Endometrial microvascular endothelial cells (primary cell): Measurements from ENCODE around the gene TUBB2B. TPM values are rescaled to one million over a fixed set of nuclear protein-coding genes. Genes with fewer than 3 reads are reported as not detected.

Experiments used
- in situ Hi-C: cut with HindIII; loops from 2 replicates; pipeline ENCODE4 v1.10.0; 2017; ENCODE audit warnings: low sequenced_read_pairs, low pct_unique_long_range_greater_than_20kb; ENCODE audit errors: inconsistent ontology term
- total RNA-seq: library from RNA; depleted of rRNA; stranded (reverse); fragments of >200 nt; gene quantifications from one replicate; pipeline ENCODE4 v1.2.3, GENCODE V29; 2015; ENCODE audit errors: inconsistent ontology term

The TUBB2B gene
- total RNA-seq, 1 donor from 2014 or later: 7.4 TPM

DNA sequence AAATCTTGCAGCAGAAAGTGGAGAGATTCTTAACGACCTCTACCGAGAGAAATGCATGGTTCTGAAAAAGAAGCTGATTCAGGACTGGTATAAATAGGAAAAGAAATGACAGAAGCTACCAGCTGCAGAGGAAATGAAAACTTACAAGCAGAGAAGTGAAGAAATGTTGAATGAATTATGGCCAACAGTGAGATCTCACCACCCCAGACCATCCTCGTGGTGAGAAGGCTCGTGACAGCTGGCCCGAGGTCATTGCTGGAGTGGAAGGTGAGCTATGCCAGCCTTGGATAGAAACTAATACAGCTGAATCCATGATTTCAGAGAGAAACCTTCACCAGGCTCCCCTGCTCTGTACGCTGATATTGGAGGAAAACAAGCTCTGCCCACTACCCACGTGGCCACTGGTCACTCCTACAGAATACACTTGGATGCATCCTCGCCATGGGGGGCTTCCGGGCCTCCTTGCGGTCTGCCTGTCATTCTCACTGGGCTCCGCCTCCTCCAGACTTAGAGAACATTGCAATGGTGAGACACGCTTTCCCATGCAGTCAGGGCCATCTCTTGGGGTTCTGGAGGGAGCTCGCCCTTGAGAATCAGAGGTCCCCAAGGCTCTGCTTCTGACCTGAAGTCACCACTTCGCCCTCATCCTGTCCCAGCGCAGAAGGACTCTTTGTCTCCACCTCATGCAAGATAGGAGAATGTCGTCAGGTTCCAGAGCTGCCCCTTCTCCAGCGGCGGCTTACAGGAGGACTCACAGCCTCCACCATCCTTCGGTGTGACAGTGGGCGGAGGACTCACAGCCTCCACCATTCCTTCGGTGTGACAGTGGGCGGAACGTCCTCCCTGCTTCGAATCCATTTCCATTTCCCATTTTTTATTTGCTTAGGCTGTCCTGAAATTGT lies 10.6 kb upstream of the TUBB2B start:
- in situ Hi-C loops: no loop called here

DNA sequence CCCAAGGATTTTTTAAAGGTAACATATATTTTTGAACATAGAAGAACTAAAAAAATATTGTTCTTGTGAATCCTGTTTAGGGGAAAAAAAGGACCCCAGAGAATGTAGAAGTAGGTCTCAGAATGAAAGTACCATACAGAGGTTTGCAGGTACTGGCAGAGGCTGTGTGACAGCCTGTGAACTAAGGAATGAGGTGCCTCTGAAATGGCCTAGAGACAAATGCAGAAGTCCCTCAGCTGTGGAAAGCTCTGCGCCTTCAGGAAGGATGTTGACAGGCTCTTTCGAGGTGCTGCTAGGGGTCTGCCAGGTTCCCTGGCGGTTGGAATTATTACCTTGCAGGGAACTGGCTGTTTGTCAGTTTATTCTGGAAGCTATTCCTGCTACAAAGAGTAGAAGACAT lies 8.6 kb upstream of the TUBB2B start:
- in situ Hi-C loops: no loop called here

GRCh38 chr6:3235486-3235885 lies 8.0 kb upstream of the TUBB2B start:
- in situ Hi-C loops: no loop called here

GRCh38 chr6:3233904-3234303 lies 6.5 kb upstream of the TUBB2B start:
- in situ Hi-C loops: no loop called here

DNA sequence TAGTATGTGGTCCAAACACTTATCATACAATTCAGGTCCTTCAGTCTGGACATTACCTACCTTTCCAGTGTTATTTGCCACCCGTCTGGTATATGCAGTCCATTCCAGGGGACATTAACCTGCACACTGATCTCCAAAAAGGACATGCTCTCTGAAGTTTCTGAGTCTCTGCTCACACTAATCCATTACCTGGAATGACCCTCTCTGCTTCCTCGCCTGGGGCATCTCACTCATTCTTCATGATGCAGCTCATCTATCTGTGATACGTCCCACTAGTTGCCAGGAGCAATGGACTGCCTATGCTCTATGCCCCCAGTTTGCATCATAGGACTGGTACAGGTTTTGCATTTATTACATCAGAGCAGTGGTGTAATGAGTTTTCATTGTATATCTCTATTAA lies 5.9 kb upstream of the TUBB2B start:
- in situ Hi-C loops: no loop called here

DNA sequence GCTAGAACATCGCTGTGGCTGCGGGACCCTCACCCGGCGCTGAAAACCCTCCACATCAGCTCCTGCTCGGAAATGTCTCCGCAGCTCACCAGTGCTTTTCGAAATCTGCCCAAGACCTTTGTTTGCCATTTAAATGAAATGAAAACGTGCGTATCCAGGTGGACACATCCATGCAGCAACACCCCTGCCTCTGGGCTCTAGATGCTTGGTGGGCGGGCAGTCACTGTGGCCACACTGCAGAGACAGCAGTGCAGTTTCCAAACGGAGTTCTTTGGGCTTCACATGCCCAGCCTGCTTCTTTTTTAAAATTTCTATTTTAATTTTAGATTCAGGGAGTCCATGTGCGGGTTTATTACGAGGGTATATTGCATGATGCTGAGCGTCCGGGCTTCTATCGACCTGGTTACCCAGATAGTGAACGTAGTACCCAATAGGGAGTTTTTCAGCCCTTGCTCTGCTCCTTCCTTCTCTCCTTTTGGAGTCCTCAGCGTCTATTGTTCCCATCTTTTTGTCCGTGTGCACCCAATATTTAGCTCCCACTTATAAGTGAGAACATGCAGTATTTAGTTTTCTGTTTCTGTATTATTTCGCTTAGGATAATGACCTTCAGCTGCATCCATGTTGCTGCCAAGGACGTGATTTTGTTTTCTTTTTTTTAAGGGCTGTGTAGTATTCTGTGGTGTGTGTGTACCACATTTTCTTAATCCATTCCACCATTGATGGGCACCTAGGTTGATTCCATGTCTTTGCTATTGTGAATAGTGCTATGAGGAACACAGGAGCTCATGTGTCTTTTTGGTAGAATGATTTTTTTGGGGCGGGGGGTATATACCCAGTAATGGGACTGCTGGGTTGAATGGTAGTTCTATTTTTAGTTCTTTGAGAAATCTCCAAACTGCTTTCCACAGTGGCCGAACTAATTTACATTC lies 4.8 kb upstream of the TUBB2B start:
- in situ Hi-C loops: no loop called here

DNA sequence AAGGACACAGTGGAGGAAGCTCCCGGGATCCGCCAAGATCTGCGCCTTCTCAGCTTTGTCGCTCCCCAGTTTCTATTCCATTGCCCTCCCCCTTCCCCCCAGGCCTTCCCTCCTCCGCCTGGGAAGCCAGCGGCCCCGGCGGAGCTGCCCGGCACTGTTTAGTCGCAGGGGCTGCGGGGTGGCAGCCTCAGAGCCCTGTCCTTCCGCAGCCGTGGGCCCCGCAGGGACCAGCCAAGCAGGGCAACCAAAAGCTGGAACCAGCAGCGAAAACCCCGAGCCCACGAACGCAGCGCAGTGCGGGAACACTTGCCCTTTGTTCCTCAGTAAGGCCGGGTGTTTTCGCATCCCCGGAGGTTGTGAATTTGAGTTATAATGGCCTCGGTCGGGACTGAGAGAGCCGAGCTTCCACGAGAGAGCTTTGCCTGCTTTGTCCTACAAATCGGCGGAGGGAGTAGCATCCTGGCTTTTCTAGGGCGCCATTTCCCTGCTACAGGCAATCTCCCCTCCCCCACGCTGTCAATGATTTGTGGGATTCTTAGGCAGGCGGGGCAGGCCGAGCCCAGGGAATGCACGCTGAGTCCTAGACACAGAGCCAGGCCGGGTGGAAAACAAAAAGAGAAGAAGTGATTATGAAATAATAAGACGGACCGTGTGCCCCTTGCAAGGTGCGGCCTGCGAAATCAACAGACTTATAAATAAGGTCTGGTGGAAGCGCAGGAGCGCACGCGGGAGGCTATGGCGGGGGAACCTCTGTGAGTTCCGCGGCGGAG lies 4.0 kb upstream of the TUBB2B start:
- in situ Hi-C loops: no loop called here

- in situ Hi-C loops: no loop called here
Measured at GRCh38 chr6:3230900-3231246, 3.4 kb upstream of the TUBB2B start.

- in situ Hi-C loops: no loop called here
Measured at GRCh38 chr6:3230256-3230882, 2.9 kb upstream of the TUBB2B start.

GRCh38 chr6:3229566-3230178 lies 2.2 kb upstream of the TUBB2B start:
- in situ Hi-C loops: no loop called here

DNA sequence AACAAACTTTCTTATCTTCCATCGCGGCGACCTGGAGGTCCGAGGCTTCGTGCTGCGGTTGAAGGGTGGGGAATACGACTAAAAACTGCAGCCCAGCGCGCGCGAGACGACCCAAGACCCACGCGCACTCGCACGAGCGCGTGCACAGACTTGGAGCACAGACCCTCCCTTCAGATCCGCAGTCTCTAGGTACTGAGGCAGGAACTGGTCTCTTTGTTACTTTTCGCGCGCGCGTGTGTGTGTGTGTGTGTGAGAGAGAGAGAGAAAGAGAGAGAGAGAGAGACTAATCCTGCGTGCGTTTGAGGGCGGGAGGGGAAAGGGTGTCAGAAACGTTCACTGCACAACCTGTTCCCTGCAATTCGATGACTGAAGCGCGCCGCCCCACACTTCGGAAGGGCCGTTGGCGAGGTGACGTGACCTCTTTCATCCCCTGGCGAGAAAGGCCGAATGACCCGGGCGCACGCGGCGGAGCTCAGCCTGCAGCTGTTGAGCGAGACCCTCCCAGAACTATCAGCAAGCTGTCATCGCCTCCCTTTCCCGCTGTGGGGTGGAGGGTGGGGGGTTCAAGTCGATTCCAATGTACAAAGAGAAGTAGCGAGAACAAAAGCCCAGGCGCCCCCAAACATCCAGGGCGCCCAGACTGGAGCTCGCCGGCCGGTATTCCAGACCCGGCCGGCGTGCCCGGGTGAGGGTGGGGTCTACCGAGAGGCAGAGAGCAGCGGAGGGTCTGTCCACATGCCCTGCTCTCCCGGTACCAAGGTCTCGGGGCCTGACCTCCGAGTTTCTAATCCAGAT lies 1.5 kb upstream of the TUBB2B start:
- in situ Hi-C loops: no loop called here

GRCh38 chr6:3228046-3228671 lies 706 bp upstream of the TUBB2B start:
- in situ Hi-C loops: no loop called here

DNA sequence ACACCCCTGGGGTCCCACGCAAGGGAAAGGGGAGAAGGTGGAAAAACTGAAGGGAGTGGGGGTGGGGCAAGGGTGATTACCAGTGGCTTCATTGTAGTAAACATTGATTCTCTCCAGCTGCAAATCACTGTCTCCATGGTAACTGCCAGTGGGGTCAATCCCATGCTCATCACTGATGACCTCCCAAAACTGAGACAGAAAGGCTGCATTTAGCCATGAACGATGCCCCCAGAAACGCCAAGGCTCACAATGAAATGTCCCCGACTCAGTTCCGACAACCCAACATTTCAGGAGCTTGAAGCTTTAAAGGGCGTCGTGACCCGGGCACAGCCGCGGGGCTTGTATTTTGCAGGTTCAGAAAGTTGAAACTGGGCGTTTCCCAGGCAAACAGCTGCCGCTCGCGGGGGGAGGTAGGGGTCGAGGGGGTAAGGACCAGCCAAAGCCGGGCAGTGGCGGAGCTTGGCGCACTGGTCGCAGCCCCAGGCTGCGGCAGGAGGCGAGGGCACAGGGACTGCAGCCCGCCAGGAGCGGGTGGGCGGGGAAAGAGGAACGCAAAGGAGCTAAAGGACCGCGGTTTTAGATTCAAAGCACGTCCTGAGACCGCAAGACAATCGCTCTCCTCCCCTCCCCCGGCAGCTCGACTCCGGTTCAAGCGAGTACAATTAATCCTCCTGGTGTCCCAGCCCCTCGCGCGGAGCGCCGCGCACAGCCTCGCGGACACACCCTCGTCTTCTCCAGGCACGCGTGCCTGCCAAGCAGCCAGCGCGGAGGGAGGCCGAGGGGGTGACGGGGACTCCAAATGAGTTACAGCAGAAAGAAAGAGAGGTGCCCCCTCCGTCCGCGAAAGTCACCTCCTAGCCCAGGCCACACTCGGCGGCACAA lies 731 bp downstream of the TUBB2B start:
- in situ Hi-C loops: no loop called here

GRCh38 chr6:3226042-3226441 lies 1.4 kb downstream of the TUBB2B start:
- in situ Hi-C loops: no loop called here

DNA sequence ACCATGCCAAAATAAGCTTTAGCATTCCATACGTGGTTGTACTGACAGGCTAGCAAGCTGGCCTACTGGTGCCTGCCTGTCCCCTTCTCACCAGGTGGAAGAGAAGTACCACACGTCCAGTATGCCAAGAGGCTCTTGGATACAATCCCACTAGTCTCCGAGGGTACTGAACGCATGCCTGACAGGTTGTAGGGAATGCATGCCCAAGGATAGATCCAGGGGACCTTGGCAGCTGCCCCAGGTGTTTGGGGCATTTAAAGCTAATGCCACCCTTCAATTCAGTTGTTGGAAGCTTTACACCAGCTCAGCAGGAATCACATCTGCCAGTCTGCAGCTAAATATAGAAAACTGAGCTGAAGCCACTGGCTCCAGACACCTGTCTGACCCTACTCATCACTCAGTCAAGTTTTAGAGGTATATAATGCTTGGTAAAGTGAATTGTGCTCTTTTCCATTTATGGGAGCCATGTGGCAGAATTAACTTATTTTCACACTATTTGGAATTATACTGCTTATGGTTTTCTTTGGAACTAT lies 4.9 kb downstream of the TUBB2B start:
- in situ Hi-C loops: no loop called here

GRCh38 chr6:3221578-3221977 lies 5.9 kb downstream of the TUBB2B start:
- in situ Hi-C loops: no loop called here
